GM19238 (cell line): ENCODE data around the gene FLRT1.

Experiments
- DNase-seq: peaks from one replicate; pipeline ENCODE4 v3.0.0; 2011; ENCODE audit warnings: low spot score; ENCODE audit not compliant: insufficient read length

The FLRT1 gene

DNA sequence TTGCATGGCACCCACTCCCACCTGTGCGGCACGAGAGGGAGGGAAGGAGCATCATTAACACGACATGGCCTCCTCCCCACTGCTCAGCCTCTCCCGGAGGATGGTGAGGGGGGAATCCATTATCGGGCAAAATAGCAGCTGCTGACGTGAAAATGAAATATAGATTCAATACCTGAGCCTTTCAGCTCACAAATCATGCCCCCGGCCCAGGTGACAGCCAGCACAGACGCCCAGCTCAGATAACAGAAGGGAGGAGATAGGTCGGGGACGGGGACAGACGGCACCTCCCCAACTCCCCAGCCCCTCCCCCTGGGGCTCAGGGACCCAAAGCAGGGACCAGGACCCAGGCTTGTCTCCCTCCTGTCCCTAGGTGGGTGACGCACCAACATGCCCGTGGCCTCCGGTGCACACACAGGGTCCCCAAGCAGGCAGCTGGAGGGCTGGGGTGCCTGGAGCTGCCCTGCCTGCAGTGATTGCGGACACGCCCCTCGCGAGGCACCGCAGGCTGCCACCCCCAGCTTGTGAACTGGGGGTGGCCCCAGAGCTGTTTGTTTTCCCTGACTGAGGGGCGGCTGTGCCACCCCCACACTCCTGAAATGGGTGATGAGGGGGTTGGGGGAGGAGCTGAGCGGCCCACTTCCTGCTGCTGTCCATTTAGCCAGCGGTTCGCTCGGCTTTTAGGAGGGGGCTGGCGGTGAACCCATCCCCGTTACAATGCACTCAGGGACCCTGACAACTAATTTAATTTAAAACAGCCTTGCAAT lies 31.7 kb downstream of the FLRT1 start:
- DNase-seq, result no peak

DNA sequence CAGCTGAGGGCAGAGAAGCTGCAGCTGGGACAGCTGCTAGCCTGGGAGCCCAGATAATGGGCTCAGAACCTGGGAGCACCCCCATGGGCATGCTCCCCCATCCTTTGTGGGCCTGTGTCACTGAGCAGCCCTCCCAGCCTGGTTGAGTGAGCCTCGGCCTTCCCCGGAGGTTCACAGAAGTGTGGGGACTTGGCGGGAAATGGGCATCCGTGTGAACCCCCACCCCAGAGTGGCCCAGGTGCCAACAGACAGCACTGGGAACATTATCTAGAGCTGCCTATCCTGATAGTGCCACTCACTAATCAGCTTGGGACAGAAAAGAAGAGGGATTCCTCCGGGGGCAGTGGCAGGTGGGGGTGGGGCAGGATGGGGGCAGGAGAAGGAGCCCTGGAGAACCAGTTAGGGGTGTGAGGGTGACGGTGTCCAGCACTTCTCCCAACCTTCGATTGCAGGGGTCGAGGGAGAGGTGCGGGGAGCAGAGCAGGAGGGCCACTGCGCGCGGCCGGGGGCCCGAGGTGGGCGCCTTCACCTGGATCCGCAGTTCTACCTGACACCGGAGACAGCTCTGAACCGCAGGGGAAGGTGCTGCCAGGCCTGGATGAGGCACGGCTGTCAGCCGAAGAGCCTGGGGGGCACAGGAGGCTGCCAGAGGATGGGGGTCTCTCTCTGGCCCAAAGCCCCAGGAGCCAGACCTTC lies 33.1 kb downstream of the FLRT1 start:
- no peak for DNase-seq

DNA sequence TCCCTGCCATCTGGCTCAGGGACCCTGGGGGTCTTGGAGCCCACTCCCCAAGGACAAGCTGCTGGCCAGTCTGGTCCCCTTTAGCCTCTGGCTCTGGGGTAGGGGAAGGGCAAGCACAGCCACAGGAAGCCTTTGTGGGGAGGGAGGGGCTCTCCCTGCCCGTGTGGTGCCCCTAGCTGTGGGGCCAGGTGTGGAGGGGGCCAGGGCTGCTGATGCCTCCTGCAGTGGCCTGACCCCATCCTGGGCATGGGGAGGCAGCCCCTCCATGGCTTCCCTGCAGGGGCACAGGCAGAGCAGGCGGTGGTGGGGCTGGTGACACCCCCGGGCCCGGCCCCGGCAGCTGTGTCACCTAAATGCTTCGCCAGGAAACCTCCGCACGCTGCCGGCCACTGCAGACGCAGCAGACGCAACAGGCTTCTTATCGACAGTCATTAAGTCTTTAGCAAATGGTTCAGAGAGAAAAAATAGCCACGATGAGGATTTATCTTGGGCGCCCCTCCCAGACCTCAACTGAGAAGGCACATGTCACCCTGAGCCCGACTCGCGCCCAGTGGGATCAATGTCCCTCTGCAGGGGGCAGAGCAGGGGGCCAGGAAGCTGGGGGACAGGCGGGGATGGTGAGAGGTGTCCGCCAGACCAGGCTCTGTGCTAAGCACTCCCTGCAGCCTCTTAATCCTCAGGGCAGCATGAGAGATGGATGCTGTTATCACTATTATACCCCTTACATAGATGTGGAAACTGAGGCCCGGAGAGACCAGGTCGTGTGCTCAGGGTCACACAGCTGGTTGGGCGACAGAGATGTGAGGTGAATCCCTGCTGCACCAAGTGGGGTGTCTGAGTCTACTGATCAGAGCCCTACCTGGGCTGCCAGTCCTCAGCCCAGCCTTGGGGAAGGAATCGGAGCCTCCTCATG lies 33.9 kb downstream of the FLRT1 start:
- DNase-seq, result no peak

DNA sequence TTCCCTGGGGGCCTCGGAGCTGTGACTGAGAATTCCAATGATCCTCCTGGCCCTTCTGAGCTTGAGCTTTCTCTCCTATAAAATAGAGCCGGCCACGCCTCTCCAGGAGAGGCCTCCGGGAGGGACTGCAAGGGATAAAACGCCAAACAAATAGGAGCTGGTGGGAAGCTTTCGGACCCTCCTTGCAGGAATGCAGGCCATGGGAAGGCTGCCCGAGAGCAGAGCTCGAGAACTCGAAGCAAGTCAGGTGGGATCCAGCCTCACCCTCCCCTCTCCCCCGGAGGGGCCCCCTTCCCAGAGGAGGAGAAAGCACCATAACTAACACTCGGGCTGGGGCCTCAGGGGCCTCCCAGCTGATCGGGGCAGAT lies 34.6 kb downstream of the FLRT1 start:
- no peak for DNase-seq

DNA sequence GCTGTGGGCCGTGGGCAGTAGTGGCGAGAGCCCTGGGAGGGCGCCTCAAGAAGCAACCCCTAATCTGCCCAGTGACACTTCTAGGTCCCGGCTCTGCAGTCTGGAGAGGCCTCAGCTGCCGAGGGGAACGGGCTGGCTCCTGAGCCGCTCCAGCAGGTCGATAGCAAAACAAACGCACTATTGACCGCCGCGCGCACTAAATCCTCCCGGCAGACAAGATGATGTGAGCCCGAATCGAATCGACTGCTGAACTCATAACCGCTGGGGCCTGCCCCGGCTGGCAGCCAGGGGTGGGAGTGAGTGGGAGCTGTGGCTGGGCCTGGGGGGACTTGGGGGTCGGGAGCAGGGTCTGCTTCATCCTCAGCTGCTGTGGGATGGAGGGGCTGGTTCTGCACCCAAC lies 36.1 kb downstream of the FLRT1 start:
- no peak for DNase-seq

DNA sequence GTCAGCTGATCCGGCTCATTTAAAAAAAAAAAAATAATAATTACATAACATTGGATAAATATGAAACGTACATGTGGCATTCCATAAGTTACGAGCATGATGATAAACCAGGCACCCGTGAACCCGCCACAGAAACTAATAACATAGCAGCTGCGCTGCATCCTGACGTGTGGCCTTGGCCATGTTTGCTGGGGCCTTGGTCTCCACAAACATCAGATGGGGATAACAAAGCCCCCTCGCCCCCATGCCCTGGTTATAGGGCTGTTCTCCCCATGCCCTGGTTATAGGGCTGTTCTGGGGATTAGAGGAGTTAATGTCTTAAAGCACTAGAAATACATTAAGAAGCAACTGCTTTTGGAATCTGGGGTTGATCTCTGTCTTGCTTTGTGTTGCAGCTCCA lies 36.7 kb downstream of the FLRT1 start:
- DNase-seq, result no peak

DNA sequence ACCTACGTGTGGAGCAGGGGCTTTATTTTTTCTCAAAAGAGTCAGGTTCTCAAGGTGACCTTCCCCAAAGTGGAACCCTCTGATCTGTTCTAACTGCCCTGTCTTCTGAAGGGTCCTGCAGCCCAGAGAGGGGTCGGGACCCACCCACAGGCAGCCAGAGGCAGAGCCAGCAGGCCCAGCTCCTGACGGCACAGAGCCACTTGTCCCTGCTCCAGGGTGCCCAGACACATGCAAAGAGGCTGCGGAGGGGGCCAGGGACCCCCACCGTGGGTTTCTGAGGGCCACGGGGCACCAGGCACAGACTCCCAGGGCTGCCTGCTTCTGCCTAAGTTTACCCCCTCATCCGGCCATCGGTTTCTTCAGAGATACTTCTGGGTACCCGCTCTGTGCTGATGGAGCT lies 37.1 kb downstream of the FLRT1 start:
- DNase-seq, result no peak

DNA sequence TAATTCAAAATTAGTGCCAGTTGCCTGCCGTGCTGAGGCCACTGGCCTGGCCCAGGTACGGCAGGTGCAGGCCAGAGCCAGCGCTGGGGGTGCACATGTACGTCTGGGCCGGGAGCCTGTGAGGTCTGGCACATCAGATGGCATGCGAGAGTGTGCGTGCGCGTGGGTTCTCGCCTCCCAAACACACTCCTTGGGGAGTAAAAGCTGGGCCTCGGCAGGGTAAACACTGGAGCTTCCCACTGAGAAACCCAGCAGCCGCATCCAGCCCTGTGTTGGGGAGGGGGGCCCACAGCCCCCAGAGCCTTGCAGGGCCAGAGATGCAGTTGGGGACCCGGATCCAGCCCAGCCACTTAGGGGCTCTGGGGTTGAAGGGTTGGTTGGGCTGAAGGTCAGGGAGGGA lies 37.8 kb downstream of the FLRT1 start:
- DNase-seq, result no peak

DNA sequence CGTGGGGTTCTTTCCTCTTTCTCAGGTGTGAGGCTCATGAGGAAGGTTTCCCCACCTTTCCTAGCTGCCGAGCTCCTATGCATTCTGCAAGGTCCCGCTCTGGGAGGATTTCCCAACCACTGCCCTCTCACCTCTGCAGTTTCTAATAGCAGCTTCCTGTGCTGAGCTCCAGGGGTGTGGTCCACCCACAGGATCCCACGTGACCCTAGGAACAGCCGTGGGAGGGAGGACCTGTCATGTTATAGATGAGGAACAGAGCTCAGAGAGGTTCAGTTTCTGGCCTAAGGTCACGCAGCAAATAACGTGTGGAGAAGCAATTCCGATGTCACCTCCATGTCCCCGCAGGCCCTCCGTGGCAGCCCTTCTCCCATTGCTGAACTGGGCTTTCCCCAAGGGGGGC lies 38.5 kb downstream of the FLRT1 start:
- DNase-seq, result no peak

DNA sequence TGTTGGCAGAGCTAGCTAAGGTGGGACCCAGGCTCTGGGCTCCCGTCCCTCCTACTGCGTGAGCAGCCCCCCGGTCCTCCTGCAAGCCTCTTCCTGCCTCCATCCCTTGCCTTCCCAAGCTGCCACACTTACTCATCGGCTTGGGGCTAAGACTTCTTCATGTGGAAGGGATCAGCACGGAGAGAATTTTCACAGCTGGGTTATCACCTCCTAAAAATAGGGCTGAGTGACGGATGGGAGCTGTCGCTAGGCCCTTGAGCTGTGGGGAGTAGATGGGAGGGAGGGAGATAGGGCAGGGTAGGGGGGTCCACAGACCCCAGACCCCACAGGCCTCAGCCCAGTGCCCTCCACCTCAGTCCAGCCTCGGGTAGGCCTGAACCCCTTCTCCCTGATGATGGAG lies 41.0 kb downstream of the FLRT1 start:
- no peak for DNase-seq

DNA sequence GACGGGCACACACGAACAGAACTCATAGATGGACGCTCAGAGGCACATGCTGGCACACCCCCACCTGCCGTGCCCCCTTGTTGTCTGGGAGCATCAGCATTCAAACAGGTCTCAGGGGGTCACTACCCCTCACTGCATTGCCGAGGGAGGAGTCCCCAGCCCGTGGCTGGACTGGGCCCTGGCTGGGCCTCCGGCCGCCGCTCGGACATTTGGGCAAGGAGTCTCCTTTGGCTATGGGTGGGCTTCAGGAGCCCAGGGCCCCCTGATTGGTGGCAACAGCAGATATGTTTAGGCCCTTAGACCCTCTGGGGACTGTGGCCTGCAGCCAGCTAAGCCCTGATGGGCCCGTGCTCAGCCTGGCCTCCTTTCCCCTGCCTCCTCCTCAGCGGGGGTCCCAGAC lies 41.9 kb downstream of the FLRT1 start:
- no peak for DNase-seq

DNA sequence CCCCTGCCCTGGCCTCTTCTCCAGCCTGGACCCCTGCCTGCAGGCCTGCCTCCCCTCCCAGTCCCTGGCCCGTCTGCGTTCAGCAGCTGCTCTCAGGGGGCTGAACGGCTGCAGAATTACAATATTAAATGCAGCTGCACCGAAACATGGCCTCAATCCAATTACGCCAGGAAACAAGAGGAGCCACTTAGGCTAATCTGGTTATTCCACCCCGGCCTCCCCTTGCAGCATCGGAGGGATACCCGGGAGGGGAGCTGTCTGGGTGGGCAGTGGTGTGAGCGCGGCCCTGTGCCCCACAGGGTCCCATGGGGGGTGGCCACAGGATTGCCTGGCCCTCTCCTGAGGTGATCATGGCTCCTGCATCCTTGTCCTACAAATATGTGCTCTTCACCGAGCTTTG lies 42.6 kb downstream of the FLRT1 start:
- DNase-seq, result no peak

DNA sequence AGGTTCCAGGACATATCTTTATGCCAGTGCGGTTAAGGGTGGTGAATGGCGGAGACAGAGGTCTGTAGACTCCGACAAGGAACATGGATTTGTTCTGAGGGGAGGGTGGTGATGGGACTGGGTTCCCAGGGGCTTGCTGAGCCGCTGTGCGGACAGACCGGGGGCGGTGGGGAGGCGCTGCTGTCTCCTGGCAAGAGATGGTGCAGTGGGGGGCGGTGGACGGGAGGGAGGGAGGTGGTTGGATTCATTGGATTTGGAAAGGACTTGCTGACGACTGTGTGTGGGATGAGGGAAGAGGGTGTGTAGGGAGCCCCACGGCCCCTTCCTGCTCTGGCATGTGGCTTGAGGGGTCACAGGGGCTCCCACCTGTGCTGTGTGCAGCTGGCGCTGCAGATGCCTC lies 43.2 kb downstream of the FLRT1 start:
- DNase-seq, result no peak

DNA sequence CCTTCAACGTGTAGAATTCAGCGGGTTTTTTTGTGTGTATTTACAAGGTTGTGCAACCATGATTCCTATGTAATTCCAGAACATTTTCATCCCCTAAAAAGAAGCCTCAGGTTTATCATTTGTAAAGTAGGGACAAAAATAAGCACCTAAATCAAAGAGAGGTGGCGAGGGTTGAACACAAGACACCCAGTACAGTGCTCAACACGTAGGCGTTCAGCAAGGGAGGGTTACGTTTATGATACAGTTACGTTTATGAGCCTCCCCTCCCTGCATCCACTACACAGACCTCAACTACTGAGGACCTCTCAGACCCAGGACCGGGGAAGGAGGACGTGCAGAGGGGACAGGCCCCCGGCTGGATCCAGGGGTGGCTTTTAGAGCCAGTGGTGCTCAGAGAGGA lies 44.7 kb downstream of the FLRT1 start:
- no peak for DNase-seq

DNA sequence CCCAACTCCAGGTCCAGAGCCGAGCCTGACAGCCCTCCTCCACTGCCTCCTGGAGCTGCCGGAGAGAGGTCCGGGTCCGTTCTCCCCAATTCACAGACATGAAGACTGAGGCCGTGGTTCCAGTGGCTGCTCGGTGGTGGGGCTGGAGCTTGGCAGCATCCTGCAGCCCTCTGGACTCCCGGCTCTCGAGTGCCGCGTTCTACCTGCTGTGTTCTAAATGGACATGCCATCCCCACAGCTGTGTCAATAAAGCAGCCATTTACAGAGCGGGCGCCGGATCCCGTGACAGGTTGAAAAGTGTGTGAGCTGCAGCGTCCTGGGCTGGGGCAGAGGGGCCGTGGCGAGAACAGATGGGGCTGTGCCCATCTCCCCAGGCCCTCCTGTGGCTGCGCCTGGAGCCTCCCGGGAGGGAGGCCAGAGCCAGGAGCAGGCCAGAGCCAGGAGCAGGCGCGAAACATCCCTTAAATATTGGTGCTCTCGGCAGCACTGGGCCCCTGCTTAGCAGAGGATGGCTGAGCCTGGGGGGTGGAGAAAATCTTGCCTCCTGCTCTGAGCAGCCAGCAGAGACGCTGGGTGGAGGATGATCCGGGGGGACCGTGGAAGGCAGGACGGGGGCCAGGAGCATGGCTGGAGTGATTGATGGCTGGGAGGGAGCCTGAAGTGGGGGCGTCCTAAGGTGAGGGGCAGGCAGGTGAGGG lies 46.2 kb downstream of the FLRT1 start:
- DNase-seq, result no peak

DNA sequence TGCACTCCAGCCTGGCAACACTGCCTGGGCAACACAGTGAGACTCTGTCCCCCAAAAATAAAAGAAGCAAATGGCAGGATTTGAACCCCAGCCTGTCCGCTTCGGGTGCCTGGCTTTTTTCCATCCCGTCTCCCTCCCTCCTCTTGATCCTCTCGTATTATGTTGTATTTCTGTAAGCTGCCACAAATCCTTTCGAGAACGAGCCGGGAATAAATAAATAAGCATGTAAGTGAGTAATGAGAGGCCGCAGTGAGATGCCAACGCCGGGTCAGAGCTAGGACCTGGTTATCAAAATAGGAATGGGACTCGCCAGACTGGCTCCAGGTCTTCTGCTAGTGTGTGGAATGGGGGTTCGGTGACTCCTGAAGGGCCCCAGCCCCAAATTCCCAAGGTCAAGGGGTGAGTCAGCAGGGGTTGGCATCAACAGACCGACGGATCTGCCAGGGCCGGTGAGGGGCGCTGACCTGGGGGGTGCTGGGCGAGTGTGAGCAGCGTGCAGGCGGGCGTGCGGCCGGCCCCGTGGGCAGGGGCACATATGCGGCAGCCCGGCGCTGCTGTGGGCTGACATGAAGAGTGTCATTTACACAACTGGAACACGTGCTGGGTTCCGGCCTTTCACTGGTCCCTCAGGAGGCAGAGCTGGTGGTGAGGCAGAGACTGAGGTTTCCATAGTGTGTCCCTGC lies 47.8 kb downstream of the FLRT1 start:
- no peak for DNase-seq

DNA sequence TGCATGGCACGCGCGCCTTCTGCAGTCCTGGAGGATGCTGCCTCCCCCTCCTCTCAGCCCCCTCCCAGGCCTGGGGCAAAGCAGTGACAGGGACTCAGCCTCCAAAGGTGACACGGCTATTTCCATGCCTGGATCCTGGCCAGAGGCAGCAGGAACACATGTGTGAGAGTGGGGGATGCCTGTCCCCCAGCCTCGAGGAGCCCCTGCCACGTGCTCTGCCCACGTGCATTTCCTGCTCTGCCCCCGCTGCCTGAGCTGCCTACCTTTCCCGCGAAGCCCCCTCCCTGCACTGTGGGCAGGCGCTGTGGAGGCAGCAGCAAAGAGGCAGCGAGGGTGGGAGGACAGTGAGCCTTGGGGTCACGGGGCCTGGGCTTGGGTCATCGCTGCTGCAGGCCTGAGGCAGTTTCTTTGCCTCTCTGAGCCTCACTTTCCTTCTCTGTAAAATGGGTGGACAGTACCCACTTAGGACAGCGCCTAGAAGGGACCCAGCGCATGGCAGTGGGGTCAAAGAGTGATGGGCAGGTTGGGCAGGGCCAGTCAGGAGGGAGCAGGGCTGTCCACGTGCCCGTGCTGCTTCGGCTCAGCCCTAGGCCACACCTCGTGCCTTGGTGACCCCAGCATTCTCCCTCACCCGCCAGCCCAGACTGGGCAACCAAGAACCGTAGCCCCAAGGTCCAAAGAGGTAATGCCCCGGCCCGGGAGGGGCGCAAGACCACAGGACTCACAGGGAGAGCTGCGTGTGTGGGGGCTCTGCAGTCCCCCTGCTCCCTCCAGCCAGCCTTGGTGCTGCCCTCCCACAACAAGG lies 48.6 kb downstream of the FLRT1 start:
- no peak for DNase-seq

DNA sequence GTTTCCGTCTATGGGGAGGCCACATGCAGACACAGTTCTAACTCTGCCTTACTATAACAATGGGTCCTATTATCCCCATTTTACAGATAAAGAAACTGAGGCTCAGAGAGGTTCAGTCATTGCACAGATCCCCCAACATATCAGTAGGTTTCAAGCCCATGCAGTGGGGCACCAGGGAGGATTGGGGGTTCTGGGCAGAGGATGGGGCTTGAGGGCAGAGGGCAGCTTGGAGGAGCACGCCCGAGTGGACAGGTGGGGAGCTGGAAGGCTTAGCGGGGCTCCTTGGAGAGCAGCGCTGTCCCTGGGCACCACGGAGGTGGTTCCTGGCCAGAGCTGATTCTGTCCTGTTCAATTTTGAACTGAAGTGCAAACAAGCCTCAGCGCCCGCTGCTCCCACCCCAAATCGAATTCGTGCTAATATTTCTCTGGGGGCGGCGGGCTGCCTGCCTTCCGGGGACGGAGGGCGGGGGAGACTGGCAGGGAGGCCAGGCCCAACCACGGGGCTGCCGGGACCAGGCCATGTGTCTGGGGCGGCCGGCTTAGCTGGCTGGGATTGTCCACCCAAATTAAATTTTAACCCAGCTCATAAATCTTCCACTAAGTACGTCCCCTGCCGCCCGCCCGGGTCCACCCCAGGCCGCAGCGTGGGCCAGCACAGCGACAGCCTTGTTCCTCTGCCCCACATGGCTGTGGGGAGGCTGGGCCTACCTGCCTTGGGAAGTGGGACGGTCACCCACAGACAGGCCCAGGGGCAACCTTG lies 49.4 kb downstream of the FLRT1 start:
- no peak for DNase-seq
